HCT116 (cell line): ENCODE results near the gene SYCE3. TPM values are rescaled to one million over a fixed set of nuclear protein-coding genes. Genes with fewer than 3 reads are reported as not detected.

ENCODE experiments used
- ATAC-seq: fragments of 200-7000 bp; cut with Tn5 transposase; 2 replicates; pipeline ENCODE4 v1.9.1; 2020; ENCODE audit warnings: mild to moderate bottlenecking, moderate library complexity
- BruUV-seq: library from RNA; stranded (reverse); fragments of 400-500 nt; replicated peaks from 2 replicates; lab custom pipeline; 2021; lab: Mats Ljungman, UMichigan
- CTCF ChIA-PET: fragments of 300-600 bp; sonication (Branson Sonifier 250); formaldehyde crosslinking; loops from one replicate; lab custom pipeline; 2021; ENCODE audit warnings: antibody characterized with exemption; lab: Charles Lee
- POLR2A ChIA-PET: fragments of 300-600, 350-600 bp; sonication (Branson Sonifier 250); formaldehyde crosslinking; loops from one replicate; lab custom pipeline; 2021; ENCODE audit warnings: antibody characterized with exemption; lab: Charles Lee
- RAD21 ChIA-PET, 2 experiments: fragments of 300-600 bp; sonication (Branson Sonifier 250); formaldehyde crosslinking; loops; one replicate each; lab custom pipeline; 2023; ENCODE audit warnings: low total read pairs in 2 of 2; ENCODE audit not compliant: uncharacterized antibody in 2 of 2, unreplicated experiment in 2 of 2, low non-redundant PET in 1 of 2; lab: Charles Lee
- DNase-seq: peaks from one replicate; pipeline ENCODE4 v3.0.0-alpha.2; 2010; ENCODE audit warnings: low read depth, low spot score
- H2AFZ ChIP-seq: fragments of 200-600 bp; shearing (Covaris generic), sonication (generic); 2 replicates; pipeline ENCODE4 v1.6.1; 2017; ENCODE audit warnings: low read depth, mixed run types, mixed read lengths, antibody characterized with exemption, low read length; ENCODE audit not compliant: poor library complexity, severe bottlenecking
- H3K27ac ChIP-seq: 2 replicates; pipeline ENCODE4 v1.5.1; 2012; ENCODE audit warnings: low read depth, low read length
- H3K27me3 ChIP-seq: fragments of 200-600 bp; sonication (generic); 2 replicates; pipeline ENCODE4 v1.6.1; 2016; ENCODE audit warnings: mixed run types, low read length, mixed read lengths; ENCODE audit not compliant: insufficient read depth
- H3K36me3 ChIP-seq, 2 experiments: fragments of 200-500 bp in 1 of 2; fragments of 200-600 bp in 1 of 2; sonication (Bioruptor generic) in 1 of 2; sonication (generic) in 1 of 2; 2 replicates each; pipeline versions ENCODE4 v1.5.1 to v1.6.1; 2014 to 2016; ENCODE audit warnings: low read length in 2 of 2, inconsistent platforms in 1 of 2, mixed read lengths in 1 of 2, mixed run types in 1 of 2; ENCODE audit not compliant: insufficient read depth in 2 of 2, control insufficient read depth in 1 of 2
- H3K4me1 ChIP-seq, 2 experiments: fragments of 200-600 bp in 1 of 2; sonication (generic) in 1 of 2; 2 replicates each; pipeline versions ENCODE4 v1.5.1 to v1.6.1; 2012 to 2017; ENCODE audit warnings: low read length in 2 of 2, inconsistent platforms in 1 of 2, mild to moderate bottlenecking in 1 of 2, mixed read lengths in 1 of 2, mixed run types in 1 of 2, moderate library complexity in 1 of 2; ENCODE audit not compliant: insufficient read depth in 2 of 2, control insufficient read depth in 1 of 2
- H3K4me2 ChIP-seq: fragments of 200-600 bp; sonication (generic); 2 replicates; pipeline ENCODE4 v1.6.1; 2017; ENCODE audit warnings: mixed run types, low read length, mixed read lengths
- H3K4me3 ChIP-seq, 2 experiments: fragments of 200-600 bp in 1 of 2; sonication (generic) in 1 of 2; replicated peaks in 1 of 2; 2 replicates each; pipeline ENCODE4 v1.5.1; 2011 to 2016; ENCODE audit warnings: low read length in 2 of 2, control low read depth in 1 of 2, low read depth in 1 of 2, mild to moderate bottlenecking in 1 of 2, mixed read lengths in 1 of 2, mixed run types in 1 of 2
- H3K79me2 ChIP-seq: fragments of 200-600 bp; sonication (generic); 2 replicates; pipeline ENCODE4 v1.6.1; 2017; ENCODE audit warnings: mild to moderate bottlenecking, mixed run types, low read length, moderate library complexity, mixed read lengths; ENCODE audit not compliant: insufficient read depth
- H3K9ac ChIP-seq: fragments of 200-600 bp; sonication (generic); 2 replicates; pipeline ENCODE4 v1.6.1; 2016; ENCODE audit warnings: low read length, mixed read lengths
- H3K9me2 ChIP-seq: fragments of 200-600 bp; sonication (generic), shearing (Covaris generic); 2 replicates; pipeline ENCODE4 v1.6.1; 2017; ENCODE audit warnings: mixed run types, mild to moderate bottlenecking, moderate library complexity; ENCODE audit not compliant: insufficient read depth
- H3K9me3 ChIP-seq, 2 experiments: fragments of 200-500 bp in 1 of 2; fragments of 200-600 bp in 1 of 2; sonication (Bioruptor generic) in 1 of 2; sonication (generic) in 1 of 2; 2 replicates each; pipeline ENCODE4 v1.6.1; 2014 to 2017; ENCODE audit warnings: low read length in 2 of 2, mixed read lengths in 2 of 2, inconsistent platforms in 1 of 2, low read depth in 1 of 2, mild to moderate bottlenecking in 1 of 2, mixed run types in 1 of 2, moderate library complexity in 1 of 2; ENCODE audit not compliant: control insufficient read depth in 1 of 2, insufficient read depth in 1 of 2
- H4K20me1 ChIP-seq: fragments of 200-600 bp; sonication (generic), shearing (Covaris generic); 2 replicates; pipeline ENCODE4 v1.6.1; 2017; ENCODE audit warnings: mixed run types, mild to moderate bottlenecking, moderate library complexity; ENCODE audit not compliant: insufficient read depth
- CBX3 ChIP-seq: IDR thresholded peaks from 2 replicates; pipeline ENCODE4 v1.6.1; 2012; ENCODE audit warnings: low read depth
- EGR1 ChIP-seq: IDR thresholded peaks from 2 replicates; pipeline ENCODE4 v1.6.1; 2012; ENCODE audit warnings: low read depth
- ELF1 ChIP-seq: IDR thresholded peaks from 2 replicates; pipeline ENCODE4 v1.6.1; 2012; ENCODE audit warnings: low read depth, borderline replicate concordance
- EZH2 ChIP-seq: fragments of 200-600 bp; sonication (generic); IDR thresholded peaks from 2 replicates; pipeline ENCODE4 v1.6.1; 2017; ENCODE audit warnings: antibody characterized with exemption, mixed run types
- EZH2phosphoT487 ChIP-seq: fragments of 200-600 bp; IDR thresholded peaks from 2 replicates; pipeline ENCODE4 v1.6.1; 2018; ENCODE audit warnings: antibody characterized with exemption, borderline replicate concordance
- POLR2A ChIP-seq: IDR thresholded peaks from 2 replicates; pipeline ENCODE4 v1.7.0; 2011; ENCODE audit warnings: borderline replicate concordance; ENCODE audit not compliant: insufficient read depth, insufficient read length; ENCODE audit errors: extremely low read depth
- POLR2AphosphoS5 ChIP-seq: IDR thresholded peaks from 2 replicates; pipeline ENCODE4 v1.6.1; 2011; ENCODE audit warnings: mild to moderate bottlenecking, low read depth, low read length, moderate library complexity
- SRF ChIP-seq: IDR thresholded peaks from 2 replicates; pipeline ENCODE4 v1.6.1; 2012; ENCODE audit warnings: low read depth
- TCF7L2 ChIP-seq: IDR thresholded peaks from 2 replicates; pipeline ENCODE4 v1.7.0; 2011; ENCODE audit warnings: borderline replicate concordance, inconsistent platforms; ENCODE audit not compliant: insufficient read depth, insufficient read length; ENCODE audit errors: extremely low read depth
- YY1 ChIP-seq: IDR thresholded peaks from 2 replicates; pipeline ENCODE4 v1.6.1; 2011; ENCODE audit warnings: low read length, low read depth, moderate library complexity, mild to moderate bottlenecking; ENCODE audit not compliant: insufficient replicate concordance; ENCODE audit errors: extremely low read depth
- ZFX ChIP-seq: fragments of 450-650 bp; IDR thresholded peaks from 2 replicates; pipeline ENCODE4 v1.6.1; 2017
- ZNF274 ChIP-seq: fragments of 200-500 bp; sonication (Bioruptor generic); IDR thresholded peaks from 2 replicates; pipeline ENCODE4 v1.6.1; 2014; ENCODE audit warnings: mild to moderate bottlenecking, low read depth, low read length, inconsistent platforms
- intact Hi-C: fragments of 100-400 bp; cut with micrococcal nuclease; formaldehyde crosslinking; loops from 2 replicates; pipeline ENCODE4 v1.10.0; 2022
- total RNA-seq: library from RNA; stranded (reverse); gene quantifications from one replicate; pipeline ENCODE4 v1.2.1, GENCODE V29; 2021; ENCODE audit not compliant: unreplicated experiment
- TF ChIP-seq, protein P1 (sequence below): IDR thresholded peaks from 2 replicates; pipeline ENCODE4 v1.6.1; 2012
- TF ChIP-seq, protein P2 (sequence below), 3 experiments: fragments of 200-600 bp in 1 of 3; sonication (generic) in 1 of 3; IDR thresholded peaks in 2 of 3; conservative IDR thresholded peaks in 1 of 3; 2 replicates each; pipeline ENCODE4 v1.5.1; 2012 to 2017; ENCODE audit warnings: low read depth in 2 of 3, low read length in 2 of 3, antibody characterized with exemption in 1 of 3, borderline replicate concordance in 1 of 3, control low read depth in 1 of 3, mild to moderate bottlenecking in 1 of 3, mixed read lengths in 1 of 3, mixed run types in 1 of 3, moderate library complexity in 1 of 3; ENCODE audit not compliant: insufficient read depth in 1 of 3
- TF ChIP-seq, protein P3 (sequence below): IDR thresholded peaks from 2 replicates; pipeline ENCODE4 v1.6.1; 2012

The SYCE3 gene
- total RNA-seq, 1 experiment from 2014 or later, result not detected

DNA sequence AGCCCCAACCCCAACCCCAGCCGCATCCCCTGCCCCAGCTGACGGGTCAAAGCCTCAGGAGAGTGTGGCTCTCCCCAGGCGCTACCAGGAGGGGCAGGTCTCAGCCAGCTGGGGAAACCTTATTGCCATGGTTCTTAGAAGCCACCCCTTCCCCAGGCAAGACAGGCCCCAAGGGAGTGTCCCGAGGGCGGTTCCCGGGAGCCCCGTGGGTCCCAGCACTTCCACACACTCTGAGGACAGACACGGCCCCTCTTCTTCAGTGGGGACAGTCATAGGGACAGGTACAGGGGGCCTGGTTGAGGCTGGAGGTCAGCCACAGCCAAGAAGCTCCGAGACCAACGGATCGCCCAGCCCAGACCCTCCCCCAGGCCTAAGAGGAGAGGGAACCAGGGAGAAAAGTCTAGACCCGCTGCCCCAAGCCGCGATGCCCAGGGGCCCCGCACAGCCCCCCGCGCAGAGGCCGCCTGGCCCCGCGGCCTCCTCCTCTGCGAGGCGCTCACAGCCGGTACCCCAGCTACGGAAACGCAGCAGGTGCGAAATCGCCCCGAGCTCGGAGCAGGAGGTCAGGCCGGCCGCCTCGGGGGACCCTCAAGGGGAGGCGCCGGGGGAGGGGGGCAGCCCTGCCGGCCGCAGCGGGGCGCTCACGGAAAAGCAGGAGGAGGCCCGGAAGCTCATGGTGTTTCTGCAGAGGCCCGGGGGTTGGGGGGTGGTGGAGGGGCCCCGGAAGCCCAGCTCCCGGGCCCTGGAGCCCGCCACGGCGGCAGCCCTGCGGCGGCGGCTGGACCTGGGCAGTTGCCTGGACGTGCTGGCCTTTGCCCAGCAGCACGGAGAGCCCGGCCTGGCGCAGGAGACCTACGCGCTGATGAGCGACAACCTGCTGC is 14.4 kb downstream of the SYCE3 start:
- Histone ChIP-seq H3K9ac (no peak overlapping the region), H3K9me2 (no peaks in the 10 kb centered on the region), H4K20me1 (no peaks in the 10 kb centered on the region), H3K4me3 (no peak overlapping the region), H3K27ac (no peak overlapping the region), H3K36me3 (no peaks in the 10 kb centered on the region), H3K4me1 (peaks cover 10 to 17% of the 10 kb centered on the region in 2 experiments; a peak in 3 of 4 replicates), H3K27me3 (no peaks in the 10 kb centered on the region), H3K9me3 (no peaks in the 10 kb centered on the region), H3K79me2 (no peaks in the 10 kb centered on the region), H2AFZ (no peak overlapping the region), H3K4me2 (no peak overlapping the region)
- ATAC-seq (no peak), DNase-seq (no peak)
- intact Hi-C loops, result no loop called here
- POLR2A ChIA-PET, result no interaction called here
- RAD21 ChIA-PET, result no interaction called here
- TF ChIP-seq ZNF274, result no peak
- TF ChIP-seq POLR2A, result no peak
- TF ChIP-seq SRF, result no peak
- TF ChIP-seq POLR2AphosphoS5, result no peak
- TF ChIP-seq, protein P1, sequence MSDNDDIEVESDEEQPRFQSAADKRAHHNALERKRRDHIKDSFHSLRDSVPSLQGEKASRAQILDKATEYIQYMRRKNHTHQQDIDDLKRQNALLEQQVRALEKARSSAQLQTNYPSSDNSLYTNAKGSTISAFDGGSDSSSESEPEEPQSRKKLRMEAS, result no peak
- TF ChIP-seq TCF7L2, result no peak
- no peak for TF ChIP-seq ZFX
- no peak for TF ChIP-seq EZH2phosphoT487
- TF ChIP-seq, protein P2, sequence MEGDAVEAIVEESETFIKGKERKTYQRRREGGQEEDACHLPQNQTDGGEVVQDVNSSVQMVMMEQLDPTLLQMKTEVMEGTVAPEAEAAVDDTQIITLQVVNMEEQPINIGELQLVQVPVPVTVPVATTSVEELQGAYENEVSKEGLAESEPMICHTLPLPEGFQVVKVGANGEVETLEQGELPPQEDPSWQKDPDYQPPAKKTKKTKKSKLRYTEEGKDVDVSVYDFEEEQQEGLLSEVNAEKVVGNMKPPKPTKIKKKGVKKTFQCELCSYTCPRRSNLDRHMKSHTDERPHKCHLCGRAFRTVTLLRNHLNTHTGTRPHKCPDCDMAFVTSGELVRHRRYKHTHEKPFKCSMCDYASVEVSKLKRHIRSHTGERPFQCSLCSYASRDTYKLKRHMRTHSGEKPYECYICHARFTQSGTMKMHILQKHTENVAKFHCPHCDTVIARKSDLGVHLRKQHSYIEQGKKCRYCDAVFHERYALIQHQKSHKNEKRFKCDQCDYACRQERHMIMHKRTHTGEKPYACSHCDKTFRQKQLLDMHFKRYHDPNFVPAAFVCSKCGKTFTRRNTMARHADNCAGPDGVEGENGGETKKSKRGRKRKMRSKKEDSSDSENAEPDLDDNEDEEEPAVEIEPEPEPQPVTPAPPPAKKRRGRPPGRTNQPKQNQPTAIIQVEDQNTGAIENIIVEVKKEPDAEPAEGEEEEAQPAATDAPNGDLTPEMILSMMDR (IDR thresholded peaks at IDR 0.05 in 2 of 3, conservative IDR thresholded peaks at IDR 0.05 in 1 of 3; ENCODE audit: borderline replicate concordance in 1 of 3, insufficient read depth in 1 of 3, low read depth in 2 of 3, low read length in 2 of 3), result no peak
- TF ChIP-seq YY1, result no peak
- no peak for TF ChIP-seq ELF1
- TF ChIP-seq CBX3, result no peak
- TF ChIP-seq, protein P3, sequence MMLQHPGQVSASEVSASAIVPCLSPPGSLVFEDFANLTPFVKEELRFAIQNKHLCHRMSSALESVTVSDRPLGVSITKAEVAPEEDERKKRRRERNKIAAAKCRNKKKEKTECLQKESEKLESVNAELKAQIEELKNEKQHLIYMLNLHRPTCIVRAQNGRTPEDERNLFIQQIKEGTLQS, result no peak
- TF ChIP-seq EGR1, result no peak
- TF ChIP-seq EZH2, result no peak
- BruUV-seq, result no TSS peak
- CTCF ChIA-PET, result interaction anchor here (1.6 kb wide), 1 partner anchor 23 kb away, joined by 5 read pairs; the partner anchor contains the start of gene SCO2
